MM.1S (cell line): ENCODE measurements around the gene HRAS.

Source experiments
- DNase-seq: peaks from one replicate; pipeline ENCODE4 v3.0.0-alpha.2; 2015
- H2AFZ ChIP-seq: fragments of 300-600 bp; sonication (generic); 2 replicates; pipeline ENCODE4 v1.6.0; 2016; ENCODE audit warnings: antibody characterized with exemption, low read length
- H3F3A ChIP-seq: fragments of 300-600 bp; sonication (generic); 2 replicates; pipeline ENCODE4 v1.6.1; 2016; ENCODE audit warnings: mild to moderate bottlenecking, antibody characterized with exemption, low read length, moderate library complexity, mixed read lengths; ENCODE audit not compliant: insufficient read depth
- H3K27ac ChIP-seq: fragments of 300-600 bp; sonication (generic); 2 replicates; pipeline ENCODE4 v1.5.1; 2016; ENCODE audit warnings: mild to moderate bottlenecking, low read length
- H3K27me3 ChIP-seq: fragments of 300-600 bp; sonication (generic); replicated peaks from 2 replicates; pipeline ENCODE4 v1.6.0; 2016; ENCODE audit warnings: low read length; ENCODE audit not compliant: insufficient read depth
- H3K36me3 ChIP-seq: fragments of 300-600 bp; sonication (generic); replicated peaks from 2 replicates; pipeline ENCODE4 v1.6.1; 2016; ENCODE audit warnings: mild to moderate bottlenecking, low read length, mixed read lengths; ENCODE audit not compliant: insufficient read depth
- H3K4me1 ChIP-seq: fragments of 300-600 bp; sonication (generic); 2 replicates; pipeline ENCODE4 v1.6.1; 2016; ENCODE audit warnings: low read length, mixed read lengths
- H3K4me2 ChIP-seq: fragments of 300-600 bp; sonication (generic); 2 replicates; pipeline ENCODE4 v1.6.0; 2016; ENCODE audit warnings: low read depth, low read length
- H3K4me3 ChIP-seq: fragments of 300-600 bp; sonication (generic); 2 replicates; pipeline ENCODE4 v1.5.1; 2016; ENCODE audit warnings: low read length, mixed read lengths
- H3K79me2 ChIP-seq: fragments of 300-600 bp; sonication (generic); 2 replicates; pipeline ENCODE4 v1.6.1; 2016; ENCODE audit warnings: mixed run types, low read length, mixed read lengths
- H3K9ac ChIP-seq: fragments of 300-600 bp; sonication (generic); 2 replicates; pipeline ENCODE4 v1.6.1; 2016; ENCODE audit warnings: low read length, mixed read lengths
- H3K9me2 ChIP-seq: fragments of 300-600 bp; sonication (generic); replicated peaks from 2 replicates; pipeline ENCODE4 v1.6.1; 2016; ENCODE audit warnings: mild to moderate bottlenecking, low read length, mixed read lengths; ENCODE audit not compliant: insufficient read depth
- H3K9me3 ChIP-seq: fragments of 300-600 bp; sonication (generic); replicated peaks from 2 replicates; pipeline ENCODE4 v1.6.1; 2016; ENCODE audit warnings: mild to moderate bottlenecking, low read length, mixed read lengths; ENCODE audit not compliant: insufficient read depth
- H4K20me1 ChIP-seq: fragments of 300-600 bp; sonication (generic); 2 replicates; pipeline ENCODE4 v1.6.1; 2016; ENCODE audit warnings: mild to moderate bottlenecking, low read length, moderate library complexity, mixed read lengths; ENCODE audit not compliant: insufficient read depth
- CTCF ChIP-seq: fragments of 300-600 bp; sonication (generic); IDR thresholded peaks from 2 replicates; pipeline ENCODE4 v1.5.1; 2016; ENCODE audit warnings: antibody characterized with exemption, low read length, mixed read lengths
- EZH2 ChIP-seq: fragments of 300-600 bp; sonication (generic); optimal IDR thresholded peaks from 2 replicates; pipeline ENCODE3; 2017; ENCODE audit warnings: low read depth, mild to moderate bottlenecking, antibody characterized with exemption, low read length, mixed read lengths
- EZH2phosphoT487 ChIP-seq: fragments of 300-600 bp; sonication (generic); IDR thresholded peaks from 2 replicates; pipeline ENCODE4 v1.6.1; 2018; ENCODE audit warnings: antibody characterized with exemption, low read length

HRAS gene

GRCh38 chr11:487571-488021 is 47.8 kb downstream of the HRAS start:
- no peak overlapping the region for H3K4me2 ChIP-seq
- no peak overlapping the region for H3K27ac ChIP-seq
- H3K4me1 ChIP-seq: no peaks in the 10 kb centered on the region
- H3K4me3 ChIP-seq: no peak overlapping the region
- no peaks in the 10 kb centered on the region for H4K20me1 ChIP-seq
- H3K27me3 ChIP-seq: no peaks in the 10 kb centered on the region
- DNase-seq: no peak
- no peak overlapping the region for H2AFZ ChIP-seq
- no peak overlapping the region for H3K9ac ChIP-seq
- no peaks in the 10 kb centered on the region for H3F3A ChIP-seq
- H3K79me2 ChIP-seq: no peaks in the 10 kb centered on the region
- no peaks in the 10 kb centered on the region for H3K9me3 ChIP-seq
- no peaks in the 10 kb centered on the region for H3K9me2 ChIP-seq
- no peaks in the 10 kb centered on the region for H3K36me3 ChIP-seq
- TF ChIP-seq EZH2phosphoT487 (no peak), CTCF (no peak), EZH2 (no peak)

- Histone ChIP-seq H3K9me3 (no peaks in the 10 kb centered on the region), H2AFZ (no peak overlapping the region), H3K9me2 (no peaks in the 10 kb centered on the region), H3K36me3 (no peaks in the 10 kb centered on the region), H3K4me1 (no peaks in the 10 kb centered on the region), H3K27ac (no peak overlapping the region), H3K79me2 (no peaks in the 10 kb centered on the region), H4K20me1 (no peaks in the 10 kb centered on the region), H3K27me3 (no peaks in the 10 kb centered on the region), H3K4me3 (no peak overlapping the region), H3F3A (no peaks in the 10 kb centered on the region), H3K4me2 (no peak overlapping the region), H3K9ac (no peak overlapping the region)
- TF ChIP-seq CTCF (no peak), EZH2phosphoT487 (no peak), EZH2 (no peak)
- no peak for DNase-seq
Observed at GRCh38 chr11:486189-486588, 49.2 kb downstream of the HRAS start.

GRCh38 chr11:484616-485015 is 50.8 kb downstream of the HRAS start:
- no peak overlapping the region for H3K9ac ChIP-seq
- no peak overlapping the region for H3K27ac ChIP-seq
- no peaks in the 10 kb centered on the region for H3K79me2 ChIP-seq
- no peaks in the 10 kb centered on the region for H3K27me3 ChIP-seq
- H3K36me3 ChIP-seq: no peaks in the 10 kb centered on the region
- no peaks in the 10 kb centered on the region for H3F3A ChIP-seq
- no peaks in the 10 kb centered on the region for H3K9me3 ChIP-seq
- no peak overlapping the region for H3K4me2 ChIP-seq
- TF ChIP-seq EZH2 (no peak), CTCF (no peak), EZH2phosphoT487 (no peak)
- no peak overlapping the region for H2AFZ ChIP-seq
- no peak overlapping the region for H3K4me3 ChIP-seq
- H4K20me1 ChIP-seq: no peaks in the 10 kb centered on the region
- DNase-seq: no peak
- no peaks in the 10 kb centered on the region for H3K4me1 ChIP-seq
- no peaks in the 10 kb centered on the region for H3K9me2 ChIP-seq
